H1 (cell line): Measurements from ENCODE around the gene TSR3. TPM values are rescaled to one million over a fixed set of nuclear protein-coding genes. Genes with fewer than 3 reads are reported as not detected.

Source experiments
- ASH2L ChIP-seq: fragments of 200-600, 300-600 bp; sonication (generic); IDR thresholded peaks from one replicate; pipeline ENCODE4 v1.7.1; 2017; ENCODE audit warnings: low read length
- ATF2 ChIP-seq: IDR thresholded peaks from 2 replicates; pipeline ENCODE4 v1.6.1; 2012; ENCODE audit warnings: low read length, inconsistent platforms
- CBX5 ChIP-seq: fragments of 300-800, 300-1000 bp; sonication (generic); IDR thresholded peaks from 2 replicates; pipeline ENCODE4 v1.7.1; 2016; ENCODE audit warnings: antibody characterized with exemption, low read length, low read depth
- CHD2 ChIP-seq: IDR thresholded peaks from 2 replicates; pipeline ENCODE4 v1.6.1; 2012; ENCODE audit warnings: low read length, improper control_type of control experiment
- CTBP2 ChIP-seq: IDR thresholded peaks from 2 replicates; pipeline ENCODE4 v1.7.0; 2011; ENCODE audit warnings: borderline replicate concordance, mild to moderate bottlenecking, moderate library complexity, mixed read lengths, low read length; ENCODE audit not compliant: insufficient read depth, insufficient read length
- CTCF ChIP-seq, 3 experiments: IDR thresholded peaks; 1 replicate in 2 of 3; 2 replicates in 1 of 3; pipeline versions ENCODE4 v1.5.1 to v1.6.1; 2011; ENCODE audit warnings: low read length in 3 of 3, mild to moderate bottlenecking in 3 of 3, inconsistent platforms in 2 of 3, low read depth in 1 of 3, moderate library complexity in 1 of 3; ENCODE audit not compliant: insufficient read depth in 1 of 3; ENCODE audit errors: control extremely low read depth in 1 of 3
- KDM1A ChIP-seq: fragments of 200-600, 300-600 bp; sonication (generic); IDR thresholded peaks from 2 replicates; pipeline ENCODE4 v1.7.1; 2016; ENCODE audit warnings: mild to moderate bottlenecking, low read length, borderline replicate concordance
- KDM4A ChIP-seq: IDR thresholded peaks from one replicate; pipeline ENCODE4 v1.7.1; 2012; ENCODE audit warnings: low read depth, mild to moderate bottlenecking, moderate library complexity, low read length, inconsistent platforms; ENCODE audit not compliant: severe bottlenecking
- POLR2AphosphoS5 ChIP-seq: IDR thresholded peaks from 2 replicates; pipeline ENCODE4 v1.6.1; 2011; ENCODE audit warnings: low read depth, low read length
- RFX5 ChIP-seq: IDR thresholded peaks from 2 replicates; pipeline ENCODE4 v1.6.1; 2011; ENCODE audit warnings: low read depth, low read length, improper control_type of control experiment, borderline replicate concordance
- RXRA ChIP-seq: IDR thresholded peaks from 2 replicates; pipeline ENCODE4 v1.6.1; 2011; ENCODE audit warnings: low read depth, mild to moderate bottlenecking, low read length, moderate library complexity; ENCODE audit not compliant: insufficient read depth
- SIN3A ChIP-seq, 2 experiments: IDR thresholded peaks in 1 of 2; conservative IDR thresholded peaks in 1 of 2; 2 replicates each; pipeline ENCODE4 v1.6.1; 2011 to 2012; ENCODE audit warnings: low read length in 2 of 2, improper control_type of control experiment in 1 of 2, low read depth in 1 of 2, mild to moderate bottlenecking in 1 of 2
- SUZ12 ChIP-seq: fragments of 200-600 bp; sonication (generic); IDR thresholded peaks from 2 replicates; pipeline ENCODE4 v1.6.1; 2012; ENCODE audit warnings: mild to moderate bottlenecking, inconsistent platforms, low read length, moderate library complexity, mixed read lengths
- TAF1 ChIP-seq: IDR thresholded peaks from 2 replicates; pipeline ENCODE4 v1.6.1; 2011; ENCODE audit warnings: mild to moderate bottlenecking, low read depth, low read length
- YY1 ChIP-seq: IDR thresholded peaks from 2 replicates; pipeline ENCODE4 v1.6.1; 2011; ENCODE audit warnings: low read depth, mild to moderate bottlenecking, low read length
- polyA plus RNA-seq, 7 experiments: library from polyadenylated mRNA; depleted of rRNA in 3 of 7; stranded (reverse) in 5 of 7; unstranded in 2 of 7; fragments of >200 nt in 5 of 7; fragments of 200-250 nt in 2 of 7; gene quantifications; 1 replicate in 5 of 7; 2 replicates in 1 of 7; 4 replicates in 1 of 7; pipeline versions ENCODE4 v1.2.1 to v1.2.3, GENCODE V29; 2011 to 2013; ENCODE audit warnings: missing spikeins in 2 of 7, mixed read lengths in 2 of 7
- total RNA-seq: library from RNA; stranded (reverse); fragmentation: NEBNext Ultra II Directional; extraction: Animal tissue kit (Norgen Biotek cat#: 25700); gene quantifications from 2 replicates; pipeline ENCODE4 v1.2.1, GENCODE V29; 2021
- TF ChIP-seq, protein P1 (sequence below): IDR thresholded peaks from 2 replicates; pipeline ENCODE4 v1.6.1; 2012; ENCODE audit warnings: inconsistent platforms
- TF ChIP-seq, protein P2 (sequence below): IDR thresholded peaks from 2 replicates; pipeline ENCODE4 v1.6.1; 2012; ENCODE audit warnings: inconsistent platforms

Gene TSR3
- total and polyA plus RNA-seq, 2 of the 8 experiments (the other 6 are each of a cell fraction or from before 2014, with no cell fraction given): 43.1 to 52.3 TPM

DNA sequence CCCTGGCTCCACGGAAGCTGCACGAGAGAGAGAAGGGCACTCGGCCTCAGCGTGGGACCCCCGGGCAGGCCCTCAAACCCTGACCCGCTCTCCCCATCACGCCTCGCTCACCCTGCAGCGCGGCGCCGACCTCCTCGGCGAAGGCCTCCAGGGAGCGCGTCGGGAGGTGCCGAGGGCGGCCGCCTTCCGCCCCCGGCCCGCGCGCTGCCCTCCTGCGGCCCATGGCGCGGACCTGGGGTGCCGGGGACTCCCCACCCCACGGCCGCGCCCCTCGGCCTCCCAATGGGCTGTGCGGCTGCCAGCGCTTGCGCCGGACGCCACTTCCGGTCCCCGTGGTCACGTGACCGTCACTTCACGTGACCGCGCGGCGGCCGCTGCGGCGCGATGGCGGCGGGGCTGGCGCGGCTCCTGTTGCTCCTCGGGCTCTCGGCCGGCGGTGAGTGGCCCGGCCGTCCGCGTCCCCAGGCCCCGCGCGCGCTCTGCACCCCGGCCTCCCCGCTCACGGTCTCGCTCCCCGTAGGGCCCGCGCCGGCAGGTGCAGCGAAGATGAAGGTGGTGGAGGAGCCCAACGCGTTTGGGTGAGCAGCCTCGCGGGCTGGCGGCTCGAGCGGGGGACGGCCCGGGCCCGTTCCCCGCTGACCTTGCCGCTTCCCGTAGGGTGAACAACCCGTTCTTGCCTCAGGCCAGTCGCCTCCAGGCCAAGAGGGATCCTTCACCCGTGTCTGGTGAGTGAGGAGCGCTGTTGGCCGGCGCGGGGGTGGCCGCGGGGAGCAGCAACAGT is at the start of gene TSR3, which contains the start of gene GNPTG (continued):
- TF ChIP-seq SIN3A (conservative IDR thresholded peaks at IDR 0.05 in 1 of 2, IDR thresholded peaks at IDR 0.05 in 1 of 2; ENCODE audit: low read depth in 1 of 2, low read length in 2 of 2) (peak; percentile 99 to 100), ASH2L (no peak), KDM1A (no peak), CBX5 (no peak), RFX5 (no peak), CTBP2 (no peak), KDM4A (no peak), SUZ12 (no peak), RXRA (no peak), YY1 (peak; percentile 97), ATF2 (no peak), CTCF (IDR thresholded peaks at IDR 0.05; ENCODE audit: control extremely low read depth in 1 of 3, insufficient read depth in 1 of 3, low read depth in 1 of 3, low read length in 3 of 3) (no peak), CHD2 (0 out of 2 replicates have a peak, but pooled peaks have one; percentile 8), TAF1 (peak; percentile 98), POLR2AphosphoS5 (peak; percentile 84)
- TF ChIP-seq, protein P1, sequence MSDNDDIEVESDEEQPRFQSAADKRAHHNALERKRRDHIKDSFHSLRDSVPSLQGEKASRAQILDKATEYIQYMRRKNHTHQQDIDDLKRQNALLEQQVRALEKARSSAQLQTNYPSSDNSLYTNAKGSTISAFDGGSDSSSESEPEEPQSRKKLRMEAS: peak; percentile 71; the same call in 1 of the 2 replicates
- TF ChIP-seq, protein P2, sequence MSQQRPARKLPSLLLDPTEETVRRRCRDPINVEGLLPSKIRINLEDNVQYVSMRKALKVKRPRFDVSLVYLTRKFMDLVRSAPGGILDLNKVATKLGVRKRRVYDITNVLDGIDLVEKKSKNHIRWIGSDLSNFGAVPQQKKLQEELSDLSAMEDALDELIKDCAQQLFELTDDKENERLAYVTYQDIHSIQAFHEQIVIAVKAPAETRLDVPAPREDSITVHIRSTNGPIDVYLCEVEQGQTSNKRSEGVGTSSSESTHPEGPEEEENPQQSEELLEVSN: 0 out of 2 replicates have a peak, but pooled peaks have one; percentile 30
